Mucosa of descending colon (tissue), 3 donors: ENCODE results near the gene RAP2C. TPM values are rescaled to one million over a fixed set of nuclear protein-coding genes. Genes with fewer than 3 reads are reported as not detected.
A peak's percentile ranks its signal among the peaks of the same experiment; 100 is the strongest.

Source experiments
- ATAC-seq: fragments of 200-7000 bp; cut with Tn5 transposase; one replicate; pipeline ENCODE4 v1.9.1; 2020; ENCODE audit warnings: mild to moderate bottlenecking, moderate library complexity
- DNase-seq, 3 donors: peaks; one replicate each; pipeline ENCODE4 v3.0.0-alpha.2; 2020
- H3K36me3 ChIP-seq: fragments of 200-600 bp; one replicate; pipeline ENCODE4 v1.8.0; 2021; ENCODE audit warnings: low read depth, mild to moderate bottlenecking
- H3K4me1 ChIP-seq: fragments of 200-600 bp; one replicate; pipeline ENCODE4 v1.8.0; 2021; ENCODE audit warnings: low read depth, mild to moderate bottlenecking
- H3K4me3 ChIP-seq: fragments of 200-600 bp; one replicate; pipeline ENCODE4 v1.8.0; 2021; ENCODE audit warnings: mild to moderate bottlenecking
- H3K9me3 ChIP-seq: fragments of 200-600 bp; one replicate; pipeline ENCODE4 v1.8.0; 2021; ENCODE audit warnings: mild to moderate bottlenecking
- CTCF ChIP-seq: fragments of 200-600 bp; IDR thresholded peaks from one replicate; pipeline ENCODE4 v1.8.0; 2022; ENCODE audit warnings: antibody characterized with exemption, mild to moderate bottlenecking
- intact Hi-C, 2 donors: fragments of 100-400 bp; cut with DNase I in 1 of 2; cut with micrococcal nuclease in 1 of 2; formaldehyde crosslinking; loops; one replicate each; pipeline versions ENCODE4 v1.11.0 to v1.11.1; 2022; cut with DNase I, micrococcal nuclease
- total RNA-seq, 3 donors: library from RNA; stranded (reverse); fragmentation: NEBNext Ultra II Directional in 2 of 3; extraction: Animal tissue kit (Norgen Biotek cat#: 25700) in 2 of 3; gene quantifications; one replicate each; pipeline versions ENCODE4 v1.2.1 to v1.2.4, GENCODE V29; 2021 to 2023
- donor health status: DM: no; HTN: no; CAD: no; lungs with moderate emphysema.
- donor health status: DM: no; HTN: no; CAD: no.
- donor health status: DM: no; HTN: yes; CAD: no.

Gene RAP2C
- total RNA-seq, 3 donors from 2014 or later, result 24.4 to 26.9 (median 25.7) TPM

- Histone ChIP-seq H3K4me3 (peak overlapping the region; percentile 32), H3K36me3 (no peaks in the 10 kb centered on the region), H3K4me1 (peaks cover 3% of the 10 kb centered on the region), H3K9me3 (no peaks in the 10 kb centered on the region)
- intact Hi-C loops, result no loop called here
- ATAC-seq (peak; percentile 92), DNase-seq (peak; percentile 81 to 90 (median 85))
- TF ChIP-seq CTCF, result no peak
Measured at GRCh38 chrX:132218100-132218812, 991 bp downstream of the RAP2C start.

GRCh38 chrX:132217203-132218073, 1.8 kb downstream of the RAP2C start:
- peak overlapping the region; percentile 63 for H3K4me3 ChIP-seq
- ATAC-seq (peak; percentile 84), DNase-seq (peak; percentile 68 to 84 (median 79))
- H3K36me3 ChIP-seq, result no peaks in the 10 kb centered on the region
- peaks cover 3% of the 10 kb centered on the region for H3K4me1 ChIP-seq
- H3K9me3 ChIP-seq, result no peaks in the 10 kb centered on the region
- intact Hi-C loops, result no loop called here
- TF ChIP-seq CTCF, result no peak

- TF ChIP-seq CTCF, result no peak
- ATAC-seq (peak; percentile 32), DNase-seq (no peak)
- Histone ChIP-seq H3K9me3 (no peaks in the 10 kb centered on the region), H3K4me3 (peak overlapping the region; percentile 63), H3K4me1 (peaks cover 3% of the 10 kb centered on the region), H3K36me3 (no peaks in the 10 kb centered on the region)
- intact Hi-C loops, result no loop called here
Measured at GRCh38 chrX:132216806-132217202, 2.4 kb downstream of the RAP2C start.

- no peak for DNase-seq
Measured at GRCh38 chrX:132216283-132216682, 3.0 kb downstream of the RAP2C start.

GRCh38 chrX:132214518-132214917, 4.7 kb downstream of the RAP2C start:
- Histone ChIP-seq H3K4me1 (peaks cover 6% of the 10 kb centered on the region), H3K36me3 (no peaks in the 10 kb centered on the region), H3K4me3 (no peak overlapping the region), H3K9me3 (no peaks in the 10 kb centered on the region)
- ATAC-seq (no peak), DNase-seq (no peak)
- no peak for TF ChIP-seq CTCF
- intact Hi-C loops, result no loop called here

More at GRCh38 chrX:132216283-132216682, 3.0 kb downstream of the RAP2C start:
- no peak overlapping the region for H3K4me3 ChIP-seq
- peaks cover 3% of the 10 kb centered on the region for H3K4me1 ChIP-seq
- no peak for ATAC-seq
- TF ChIP-seq CTCF, result no peak
- H3K36me3 ChIP-seq, result no peaks in the 10 kb centered on the region
- intact Hi-C loops, result no loop called here
- H3K9me3 ChIP-seq, result no peaks in the 10 kb centered on the region
